Spinal cord (tissue), 10 donors: Measurements from ENCODE around the gene MVP. TPM values are rescaled to one million over a fixed set of nuclear protein-coding genes. Genes with fewer than 3 reads are reported as not detected.

ENCODE experiments used
- DNase-seq, 6 donors: peaks; one replicate each; pipeline versions ENCODE4 v3.0.0 to v3.0.0-alpha.2; 2013 to 2015; ENCODE audit warnings: low spot score in 6 of 6, low read depth in 4 of 6
- H3K27ac ChIP-seq: one replicate; pipeline ENCODE4 v1.5.1; 2013; ENCODE audit warnings: low read depth, low read length, control low read depth
- H3K27me3 ChIP-seq: one replicate; pipeline ENCODE4 v1.6.1; 2013; ENCODE audit warnings: low read length; ENCODE audit not compliant: control insufficient read depth, insufficient read depth
- H3K36me3 ChIP-seq: one replicate; pipeline ENCODE4 v1.6.1; 2013; ENCODE audit warnings: low read length; ENCODE audit not compliant: control insufficient read depth, insufficient read depth
- H3K4me1 ChIP-seq: one replicate; pipeline ENCODE4 v1.6.1; 2013; ENCODE audit warnings: low read length; ENCODE audit not compliant: control insufficient read depth, insufficient read depth
- H3K4me3 ChIP-seq: one replicate; pipeline ENCODE4 v1.5.1; 2013; ENCODE audit warnings: low read depth, low read length, control low read depth
- H3K9me3 ChIP-seq: one replicate; pipeline ENCODE4 v1.6.1; 2013; ENCODE audit warnings: low read length; ENCODE audit not compliant: control insufficient read depth, insufficient read depth
- WGBS: methylation state at CpG from one replicate; pipeline ENCODE4 v1.1.5; 2013; ENCODE audit warnings: missing lambda C conversion rate; ENCODE audit not compliant: insufficient coverage; 5-methylcytosine and 5-hydroxymethylcytosine counted together
- polyA plus RNA-seq, 2 donors: library from polyadenylated mRNA; unstranded; fragments of 120-200 nt; gene quantifications; one replicate each; pipeline ENCODE4 v1.2.1, GENCODE V29; 2013; ENCODE audit not compliant: insufficient read length in 2 of 2
- total RNA-seq, 2 donors: library from RNA; depleted of rRNA in 1 of 2; stranded (reverse); fragments of 120-200 nt in 1 of 2; fragments of >200 nt in 1 of 2; gene quantifications; one replicate each; pipeline versions ENCODE4 v1.2.3 to v1.2.4, GENCODE V29; 2013 to 2014
- donor health status: healthy.

Gene MVP
- total and polyA plus RNA-seq, 4 donors = 11.8 to 35.8 (median 17.6) TPM

- peaks cover 68% of the 10 kb centered on the region for H3K36me3 ChIP-seq
- peak overlapping the region; percentile 99 for H3K27ac ChIP-seq
- no peaks in the 10 kb centered on the region for H3K27me3 ChIP-seq
- H3K4me1 ChIP-seq = peaks cover 85% of the 10 kb centered on the region
- H3K9me3 ChIP-seq = no peaks in the 10 kb centered on the region
- H3K4me3 ChIP-seq = peak overlapping the region; percentile 81
- WGBS = 50% methylated on average over 5 of the region's 5 CpGs
- DNase-seq = peak in 1 of 6 donors; percentile 26
Observed at GRCh38 chr16:29814592-29814991, 5.7 kb upstream of the MVP start.

- H3K27ac ChIP-seq = peak overlapping the region; percentile 99
- no peaks in the 10 kb centered on the region for H3K27me3 ChIP-seq
- H3K4me3 ChIP-seq = peak overlapping the region; percentile 81
- H3K36me3 ChIP-seq = peaks cover 67% of the 10 kb centered on the region
- peaks cover 83% of the 10 kb centered on the region for H3K4me1 ChIP-seq
- H3K9me3 ChIP-seq = no peaks in the 10 kb centered on the region
- 9% methylated on average over 22 of the region's 39 CpGs for WGBS
- peak in 1 of 6 donors; percentile 47 for DNase-seq
Observed at GRCh38 chr16:29815032-29815721, 5.1 kb upstream of the MVP start.

- no peaks in the 10 kb centered on the region for H3K9me3 ChIP-seq
- peak; percentile 98 to 100 (median 98) for DNase-seq
- H3K4me3 ChIP-seq = peak within 1 kb of the TSS; percentile 81
- under 1% methylated on average over 61 of the region's 70 CpGs for WGBS
- peak within 1 kb of the TSS; percentile 99 for H3K27ac ChIP-seq
- H3K36me3 ChIP-seq = peaks cover 66% of the 10 kb centered on the region
- peaks cover 83% of the 10 kb centered on the region for H3K4me1 ChIP-seq
- no peaks in the 10 kb centered on the region for H3K27me3 ChIP-seq
Observed at GRCh38 chr16:29815793-29816693, 4.2 kb upstream of the MVP start, which contains the start of gene PAGR1. TSS of gene PAGR1 (plus strand) at chr16:29816152. CDS start at chr16:29816526, 374 bp downstream.

DNA sequence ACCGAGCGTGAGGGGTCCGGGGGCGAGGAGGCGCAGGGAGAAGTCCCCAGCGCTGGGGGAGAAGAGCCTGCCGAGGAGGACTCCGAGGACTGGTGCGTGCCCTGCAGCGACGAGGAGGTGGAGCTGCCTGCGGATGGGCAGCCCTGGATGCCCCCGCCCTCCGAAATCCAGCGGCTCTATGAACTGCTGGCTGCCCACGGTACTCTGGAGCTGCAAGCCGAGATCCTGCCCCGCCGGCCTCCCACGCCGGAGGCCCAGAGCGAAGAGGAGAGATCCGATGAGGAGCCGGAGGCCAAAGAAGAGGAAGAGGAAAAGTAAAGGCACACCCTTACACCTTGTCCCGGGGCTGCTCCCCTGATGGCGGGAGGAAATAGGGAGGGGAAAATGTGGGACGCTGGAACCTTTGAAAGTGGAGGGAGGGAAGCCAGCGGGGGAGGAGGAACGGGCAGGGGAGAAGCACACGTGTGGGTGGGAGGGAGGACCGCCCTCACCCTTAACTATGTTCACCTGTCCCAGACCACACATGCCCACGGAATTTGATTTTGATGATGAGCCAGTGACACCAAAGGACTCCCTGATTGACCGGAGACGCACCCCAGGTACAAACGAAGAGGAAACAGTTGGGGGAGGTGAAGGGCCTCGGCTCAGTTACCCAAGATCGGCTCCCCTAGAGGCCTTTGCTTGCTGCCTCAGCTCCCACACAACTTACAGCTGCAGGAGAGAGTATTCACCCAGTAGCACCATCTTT, 3.4 kb upstream of the MVP start:
- no peaks in the 10 kb centered on the region for H3K9me3 ChIP-seq
- peaks cover 83% of the 10 kb centered on the region for H3K4me1 ChIP-seq
- peak overlapping the region; percentile 99 for H3K27ac ChIP-seq
- H3K4me3 ChIP-seq = peak overlapping the region; percentile 81
- peaks cover 65% of the 10 kb centered on the region for H3K36me3 ChIP-seq
- DNase-seq = peak in 1 of 6 donors; percentile 58
- no peaks in the 10 kb centered on the region for H3K27me3 ChIP-seq
- WGBS = under 1% methylated on average over 25 of the region's 37 CpGs

GRCh38 chr16:29818082-29818481, 2.2 kb upstream of the MVP start:
- Histone ChIP-seq H3K36me3 (peaks cover 64% of the 10 kb centered on the region), H3K27me3 (no peaks in the 10 kb centered on the region), H3K27ac (no peak overlapping the region), H3K4me3 (no peak overlapping the region), H3K4me1 (peaks cover 74% of the 10 kb centered on the region), H3K9me3 (no peaks in the 10 kb centered on the region)
- 80% methylated on average over 3 of the region's 4 CpGs for WGBS
- no peak for DNase-seq

- H3K27me3 ChIP-seq = no peaks in the 10 kb centered on the region
Observed at GRCh38 chr16:29819506-29819905, 756 bp upstream of the MVP start.

GRCh38 chr16:29820730-29821642, 724 bp downstream of the MVP start:
- Histone ChIP-seq H3K36me3 (peaks cover 42% of the 10 kb centered on the region), H3K4me3 (peak overlapping the region; percentile 49), H3K27me3 (no peaks in the 10 kb centered on the region), H3K4me1 (peaks cover 55% of the 10 kb centered on the region), H3K9me3 (no peaks in the 10 kb centered on the region), H3K27ac (no peak overlapping the region)
- no peak for DNase-seq
- WGBS = 84% methylated on average over 11 of the region's 11 CpGs

More at GRCh38 chr16:29819506-29819905, 756 bp upstream of the MVP start:
- H3K27ac ChIP-seq = no peak overlapping the region
- no peak for DNase-seq
- 78% methylated on average over 12 of the region's 15 CpGs for WGBS
- H3K9me3 ChIP-seq = no peaks in the 10 kb centered on the region
- H3K36me3 ChIP-seq = peaks cover 50% of the 10 kb centered on the region
- H3K4me3 ChIP-seq = no peak overlapping the region
- peaks cover 60% of the 10 kb centered on the region for H3K4me1 ChIP-seq

DNA sequence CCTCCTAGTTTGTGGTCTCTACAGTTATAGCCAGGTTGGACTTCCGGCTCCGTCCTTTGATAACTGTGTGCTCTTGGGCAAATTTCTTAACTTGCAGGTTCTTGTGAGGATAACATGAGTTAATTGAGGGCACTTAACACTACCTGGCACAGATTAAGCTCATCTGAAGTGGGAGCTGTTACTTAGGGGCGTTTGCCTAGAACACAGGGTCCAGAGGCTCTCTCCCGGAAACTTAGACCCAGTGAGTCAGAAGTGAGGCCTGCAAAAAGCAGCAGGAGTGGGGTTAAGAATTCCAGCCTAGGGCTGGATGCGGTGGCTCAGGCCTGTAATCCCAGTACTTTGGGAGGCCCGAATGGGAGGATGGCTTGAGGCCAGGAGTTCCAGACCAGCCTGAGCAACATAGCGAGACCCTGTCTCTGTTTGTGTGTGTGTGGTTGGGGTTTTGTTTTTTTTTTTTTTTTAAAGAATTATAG, 1.4 kb downstream of the MVP start:
- no peak overlapping the region for H3K4me3 ChIP-seq
- WGBS = 69% methylated on average over 5 of the region's 7 CpGs

More for the DNA sequence above, 1.4 kb downstream of the MVP start:
- no peak overlapping the region for H3K27ac ChIP-seq
- H3K4me1 ChIP-seq = peaks cover 48% of the 10 kb centered on the region
- peaks cover 40% of the 10 kb centered on the region for H3K36me3 ChIP-seq
- H3K9me3 ChIP-seq = no peaks in the 10 kb centered on the region
- no peaks in the 10 kb centered on the region for H3K27me3 ChIP-seq
- no peak for DNase-seq
